ENCODE measurements around the gene ZNF324B. TPM values are rescaled to one million over a fixed set of nuclear protein-coding genes. Genes with fewer than 3 reads are reported as not detected.

The ZNF324B gene
- total RNA-seq (6.3 and 6.9 TPM in 2 replicates), polyA plus RNA-seq (3.4 and 3.5 TPM in 2 replicates), polyA minus RNA-seq (5.0 and 5.9 TPM in 2 replicates), Bru-seq, nascent RNA (percentile 38 among the genes with signal in this experiment), BruChase-seq, experiment 1, labeled RNA remaining after a 6-hour chase (percentile 49 among the genes with signal in this experiment), BruChase-seq, experiment 2, labeled RNA remaining after a 2-hour chase (percentile 40 among the genes with signal in this experiment)
- 2.1 and 2.6 TPM in 2 replicates for polyA plus RNA-seq (2011; cell fraction: cytosol; rRNA removed)
- polyA plus RNA-seq (2011; cell fraction: nucleus; rRNA removed): 2.6 and 2.8 TPM in 2 replicates
- polyA plus RNA-seq (2012): 3.1 and 3.2 TPM in 2 replicates
- 8.9 TPM for polyA minus RNA-seq (2011; cell fraction: cytosol; rRNA and poly(A)+ RNA removed)
- polyA minus RNA-seq (2011; cell fraction: nucleus; rRNA and poly(A)+ RNA removed): 2.9 and 3.3 TPM in 2 replicates
- long read RNA-seq, partial matches to known transcripts: 0 of 2 reads
- long read RNA-seq, other reads (novel, unspliced or antisense): 1 of 2 reads

GRCh38 chr19:58451358-58452101 is at the start of gene ZNF324B:
Gene ZNF324B (plus strand): TSS chr19:58451622. CDS start chr19:58453702, 2,080 bp downstream.
- FAIRE-seq (peak; percentile 98), DNase-seq (ENCODE audit: low read depth, low spot score) (peak; percentile 95)
- peak within 1 kb of the TSS; percentile 33 to 81 (median 62) for H3K4me3 ChIP-seq (replicated peaks in 1 of 3; ENCODE audit: insufficient read depth in 1 of 3, low read depth in 1 of 3, low read length in 3 of 3)
- peaks cover 3% of the 10 kb centered on the region for H3K4me1 ChIP-seq (ENCODE audit: control insufficient read depth, extremely low read depth, insufficient read depth, low read length)
- peak within 1 kb of the TSS; percentile 61 for H3K4me2 ChIP-seq (ENCODE audit: insufficient read depth, low read length)
- intact Hi-C loops (cut with micrococcal nuclease) (loop anchor here (1.0 kb wide), 5 partner anchors 11 to 48 kb away; partner anchors contain the start of genes ZNF132, ZNF446 and ZNF584), dilution Hi-C loops (cut with MboI; ENCODE audit: extremely low pct_ligation_motif_present, low sequenced_read_pairs) (no loop called here)
- TF ChIP-seq GATA2 (IDR thresholded peaks at IDR 0.05; ENCODE audit: insufficient read depth, insufficient read length, low read depth, low read length) (no peak), EZH2 (IDR thresholded peaks at IDR 0.05; ENCODE audit: borderline replicate concordance, low read depth, low read length, severe bottlenecking) (no peak), POLR2A (IDR thresholded peaks at IDR 0.05; ENCODE audit: low read depth, low read length) (peak; percentile 57), POLR2AphosphoS5 (IDR thresholded peaks at IDR 0.05; ENCODE audit: insufficient read depth, low read depth, low read length) (peak; percentile 47), CTCF (IDR thresholded peaks at IDR 0.05; ENCODE audit: extremely low read depth in 1 of 2, insufficient read depth in 1 of 2, low read depth in 1 of 2, low read length in 2 of 2) (no peak)
- no peaks in the 10 kb centered on the region for H3K9me3 ChIP-seq (replicated peaks; ENCODE audit: control insufficient read depth, insufficient read depth, low read length)
- BruUV-seq (replicated peaks): TSS peak; percentile 11
- H3K27me3 ChIP-seq (ENCODE audit: control insufficient read depth in 2 of 2, insufficient read depth in 2 of 2, low read length in 2 of 2): no peaks in the 10 kb centered on the region
- no peaks in the 10 kb centered on the region for H4K20me1 ChIP-seq (replicated peaks; ENCODE audit: control insufficient read depth, extremely low read depth, insufficient read depth, low read length)
- peaks cover 0 to 7% of the 10 kb centered on the region in 2 experiments for H3K36me3 ChIP-seq (ENCODE audit: control insufficient read depth in 2 of 2, extremely low read depth in 1 of 2, insufficient read depth in 2 of 2, low read length in 2 of 2)
- ChIA-PET CTCF (interaction anchor here (1.0 to 1.1 kb wide), 2 partner anchors 12 to 68 kb away, joined by 3 to 5 read pairs; partner anchors contain the start of genes ZBTB45 and ZNF132), POLR2A (no interaction called here)
- H3K9me1 ChIP-seq (replicated peaks; ENCODE audit: control insufficient read depth, extremely low read depth, insufficient read depth, low read length): no peaks in the 10 kb centered on the region
- peak within 1 kb of the TSS; percentile 80 for H2AFZ ChIP-seq (ENCODE audit: low read depth, low read length)
- peak within 1 kb of the TSS; percentile 18 for H3K27ac ChIP-seq (ENCODE audit: insufficient read depth, low read depth, low read length)
- H3K9ac ChIP-seq (replicated peaks; ENCODE audit: extremely low read depth, insufficient read depth, low read length): peak within 1 kb of the TSS; percentile 42
- no peaks in the 10 kb centered on the region for H3K79me2 ChIP-seq (ENCODE audit: control insufficient read depth, insufficient read depth, low read length)
